HG03045 (cell line): ENCODE results near the gene CD84.
"Not testable (repeated sequence)": the region's sequence is repeated elsewhere in the genome, so short reads cannot be mapped to it uniquely, and the experiment has no call there.

Experiments used
- ATAC-seq: cut with Tn5 transposase; IDR thresholded peaks from one replicate; pipeline ENCODE4 v1.9.1; 2021; ENCODE audit warnings: mild to moderate bottlenecking, moderate library complexity; ENCODE audit not compliant: unreplicated experiment

CD84 gene

DNA sequence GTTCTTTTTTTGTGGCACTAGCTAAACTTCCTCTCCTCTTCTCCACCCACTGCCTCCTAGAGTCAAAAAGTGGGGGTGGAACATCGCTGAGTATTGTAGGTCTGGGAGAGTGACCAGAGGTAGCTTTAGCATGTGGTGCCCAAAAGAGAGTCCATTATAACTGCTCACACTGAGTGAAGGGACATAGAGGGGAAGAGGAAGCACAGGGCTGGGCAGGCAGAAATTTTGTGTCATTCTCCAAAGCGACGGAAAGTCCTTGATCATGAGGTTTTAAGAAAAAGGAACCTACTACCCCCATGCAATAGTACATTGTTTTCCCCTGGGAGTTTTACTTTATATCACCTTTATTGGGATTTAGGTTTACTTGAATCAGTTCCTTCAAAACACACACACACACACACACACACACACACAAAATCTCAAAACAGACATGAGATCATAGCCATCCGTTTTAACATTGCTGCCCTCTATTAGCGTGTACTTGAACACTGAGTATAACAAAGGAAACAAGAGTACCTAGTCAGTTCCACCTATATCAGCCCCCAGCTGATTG lies 4.1 kb downstream of the CD84 start:
- no peak for ATAC-seq

DNA sequence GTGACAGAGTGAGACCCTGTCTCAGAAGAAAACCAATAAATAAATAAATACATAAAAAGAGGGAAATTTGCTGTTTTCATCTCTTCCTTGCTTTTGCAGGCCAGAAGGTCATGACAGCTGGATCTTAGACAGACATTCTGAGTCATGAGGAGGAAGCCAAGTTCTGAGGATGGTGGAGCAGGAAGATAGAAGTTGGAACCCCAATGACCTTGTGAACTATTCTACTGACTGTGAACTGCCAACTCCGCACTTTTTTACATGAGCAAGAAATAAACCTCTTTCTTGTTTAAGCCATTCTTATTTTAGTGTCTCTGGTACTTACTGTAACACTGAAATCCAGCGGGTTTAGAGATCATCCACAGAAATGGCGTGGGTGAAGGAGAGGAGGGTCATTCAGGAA lies 8.5 kb downstream of the CD84 start:
- no peak for ATAC-seq

DNA sequence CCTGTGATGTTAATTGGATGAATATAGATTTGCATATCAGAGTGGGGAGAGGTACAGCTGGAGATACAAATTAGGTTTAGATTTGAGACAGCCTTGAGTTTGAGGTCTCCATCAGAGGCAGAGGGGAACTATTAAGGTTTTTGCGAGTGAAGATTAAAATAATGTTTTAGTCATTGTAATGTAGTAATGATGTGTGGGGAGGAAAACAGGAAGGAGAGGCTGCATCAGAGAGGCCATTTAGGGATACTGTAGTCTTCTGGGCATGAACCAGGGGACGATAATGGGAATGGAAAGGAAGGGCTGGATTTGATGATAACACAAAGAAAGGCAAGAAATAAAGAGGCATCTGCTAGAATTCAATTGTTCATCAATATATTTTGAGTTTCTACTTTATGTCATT lies 9.5 kb downstream of the CD84 start:
- ATAC-seq, result no peak

DNA sequence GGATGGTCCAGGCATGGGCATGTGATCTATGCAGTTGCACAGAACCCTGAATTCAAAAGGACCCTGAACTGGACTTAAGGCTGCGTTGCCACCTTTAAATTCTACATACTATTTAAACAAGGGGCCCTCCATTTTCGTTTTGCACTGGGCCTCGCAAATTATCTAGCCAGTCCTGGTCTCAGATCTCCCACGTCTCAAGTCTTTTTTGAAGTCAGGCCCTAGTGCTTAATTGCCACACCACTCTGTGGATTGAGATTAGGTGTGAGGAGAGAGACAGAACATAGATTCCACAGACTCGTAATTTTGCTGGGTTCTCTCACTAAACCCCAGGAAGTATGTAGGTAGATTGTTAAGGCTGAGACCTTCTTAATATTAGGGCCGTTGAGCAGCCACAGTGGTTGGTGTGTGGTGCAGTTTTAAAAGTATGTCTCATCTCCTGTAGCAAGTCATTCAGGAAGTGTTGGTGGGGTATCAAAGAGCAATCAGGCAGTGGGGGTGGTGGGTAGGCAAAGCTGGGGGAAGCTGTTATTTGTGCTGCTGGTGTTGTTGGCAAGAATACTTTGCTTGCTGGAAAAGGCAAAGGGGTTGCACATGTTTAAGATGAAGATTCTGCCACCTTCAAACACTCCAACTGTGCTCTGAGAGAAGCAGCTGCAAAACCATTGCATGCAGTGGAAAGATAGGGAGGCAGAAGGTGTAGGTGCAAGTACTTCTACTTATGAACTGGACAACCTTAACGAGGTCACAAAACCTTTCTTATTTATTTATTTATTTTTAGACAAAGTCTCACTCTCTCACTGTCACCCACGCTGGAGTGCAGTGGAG lies 11.2 kb downstream of the CD84 start:
- ATAC-seq, result no peak

DNA sequence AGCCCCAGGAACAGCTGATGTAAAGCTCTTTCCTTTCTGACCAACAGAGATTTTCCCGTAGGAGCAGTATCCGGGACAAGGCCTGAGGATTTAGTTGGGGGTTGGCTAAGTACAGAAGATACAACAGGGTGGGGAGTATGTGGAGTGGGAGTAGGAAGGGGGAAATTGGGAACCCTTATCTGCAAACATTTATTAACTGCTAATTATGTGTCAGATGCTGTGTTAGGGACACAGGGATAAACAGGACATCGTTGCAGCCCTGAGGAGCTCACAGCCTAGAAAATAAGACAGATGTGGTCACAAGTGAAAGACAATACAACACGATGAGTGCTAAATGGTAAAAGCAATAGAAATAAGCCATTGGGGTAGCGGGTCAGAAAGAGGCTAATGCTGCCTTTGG lies 12.0 kb downstream of the CD84 start:
- ATAC-seq, result no peak

DNA sequence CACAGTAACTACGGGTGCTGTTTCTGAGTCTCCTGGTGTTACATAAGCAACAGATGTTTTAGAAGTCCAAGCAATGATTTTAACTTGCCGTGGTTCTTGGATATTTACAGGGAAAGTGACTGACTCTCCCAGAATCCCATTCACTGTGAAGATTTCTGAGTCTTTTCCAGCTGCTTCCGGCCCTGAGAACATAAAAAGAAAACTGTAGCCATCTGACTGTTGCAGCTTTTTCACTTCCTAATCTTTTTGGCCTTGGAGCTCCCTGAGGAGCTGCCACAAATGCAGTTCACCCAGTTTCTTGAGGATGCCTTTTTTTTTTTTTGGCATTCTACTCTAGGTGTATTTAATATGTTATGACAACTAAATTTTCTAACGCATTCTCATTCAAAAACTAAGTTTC lies 13.7 kb downstream of the CD84 start:
- no peak for ATAC-seq

DNA sequence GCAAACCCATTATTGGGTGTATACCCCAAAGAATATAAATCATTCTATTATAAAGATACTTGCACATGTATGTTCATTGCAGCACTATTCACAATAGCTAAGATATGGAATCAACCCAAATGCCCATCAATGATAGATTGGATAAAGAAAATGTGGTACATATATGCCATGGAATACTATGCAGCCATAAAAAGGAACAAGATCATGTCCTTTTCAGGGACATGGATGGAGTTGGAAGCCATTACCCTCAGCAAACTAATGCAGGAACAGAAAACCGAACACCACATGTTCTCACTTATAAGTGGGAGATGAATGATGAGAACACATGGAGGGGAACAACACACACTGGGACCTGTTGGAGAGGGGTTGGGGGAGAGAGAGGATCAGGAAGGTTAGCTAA lies 16.1 kb downstream of the CD84 start:
- ATAC-seq, result not testable (repeated sequence)

DNA sequence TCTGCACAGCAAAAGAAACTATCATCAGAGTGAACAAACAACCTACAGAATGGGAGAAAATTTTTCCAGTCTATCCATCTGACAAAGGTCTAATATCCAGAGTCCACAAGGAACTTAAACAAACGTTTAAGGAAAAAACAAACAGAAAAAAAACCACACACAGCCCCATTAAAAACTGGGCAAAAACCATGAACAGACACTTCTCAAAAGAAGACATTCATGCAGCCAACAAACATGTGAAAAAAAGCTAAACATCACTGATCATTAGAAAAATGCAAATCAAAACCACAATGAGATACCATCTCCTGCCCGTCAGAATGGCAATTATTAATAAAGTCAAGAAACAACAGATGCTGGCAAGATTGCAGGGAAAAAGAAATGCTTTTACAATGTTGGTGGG lies 16.6 kb downstream of the CD84 start:
- ATAC-seq, result not testable (repeated sequence)

DNA sequence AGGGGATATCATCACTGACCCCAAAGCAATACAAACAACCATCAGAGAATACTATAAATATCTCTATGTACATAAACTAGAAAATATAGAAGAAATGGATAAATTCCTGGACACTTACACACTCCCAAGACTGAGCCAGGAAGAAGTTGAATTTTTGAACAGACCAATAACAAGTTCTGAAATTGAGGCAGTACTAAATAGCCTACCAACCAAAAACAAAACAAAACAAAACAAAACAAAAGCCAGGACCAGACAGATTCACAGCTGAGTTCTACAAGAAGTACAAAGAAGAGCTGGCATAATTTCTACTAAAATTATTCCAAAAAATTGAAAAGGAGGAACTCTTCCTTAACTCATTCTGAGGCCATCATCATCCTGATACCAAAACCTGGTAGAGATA lies 18.5 kb downstream of the CD84 start:
- ATAC-seq, result no peak

DNA sequence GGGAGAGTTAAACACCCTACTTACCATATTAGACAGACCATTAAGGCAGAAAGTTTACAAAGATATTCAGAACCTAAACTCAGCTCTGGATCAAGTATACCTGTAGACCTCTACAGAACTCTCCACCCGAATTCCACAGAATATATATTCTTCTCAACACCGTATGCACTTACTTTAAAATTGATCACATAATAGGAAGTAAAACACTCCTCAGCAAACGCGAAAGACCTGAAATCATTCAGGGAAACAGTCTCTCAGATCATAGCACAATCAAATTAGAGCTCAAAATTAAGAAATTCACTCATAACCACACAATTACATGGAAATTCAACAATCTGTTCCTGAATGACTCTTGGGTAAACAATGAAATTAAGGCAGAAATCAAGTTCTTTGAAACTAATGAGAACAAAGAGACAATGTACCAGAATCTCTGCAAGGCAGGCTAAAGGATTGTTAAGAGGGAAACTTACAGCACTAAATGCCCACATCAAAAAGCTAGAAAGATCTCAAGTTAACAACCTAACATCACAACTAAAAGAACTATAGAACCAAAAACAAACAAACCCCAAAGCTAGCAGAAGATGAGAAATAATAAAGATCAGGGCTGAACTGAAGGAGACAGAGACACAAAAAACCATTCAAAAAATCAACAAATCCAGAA lies 19.1 kb downstream of the CD84 start:
- ATAC-seq, result no peak

DNA sequence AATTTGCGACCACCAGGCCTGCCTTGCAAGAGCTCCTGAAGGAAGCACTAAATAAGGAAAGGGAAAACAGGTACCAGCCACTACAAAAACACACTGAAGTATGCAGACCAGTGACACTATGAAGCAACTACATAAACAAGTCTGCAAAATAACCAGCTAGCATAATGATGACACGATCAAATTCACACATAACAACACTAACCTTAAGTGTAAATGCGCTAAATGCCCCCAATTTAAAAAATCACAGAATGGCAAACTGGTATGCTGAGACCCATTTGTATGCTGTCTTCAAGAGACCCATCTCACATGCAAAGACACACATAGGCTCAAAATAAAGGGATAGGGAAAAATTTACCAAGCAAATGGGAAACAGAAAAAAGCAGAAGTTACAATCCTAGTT lies 19.9 kb downstream of the CD84 start:
- not testable (repeated sequence) for ATAC-seq

DNA sequence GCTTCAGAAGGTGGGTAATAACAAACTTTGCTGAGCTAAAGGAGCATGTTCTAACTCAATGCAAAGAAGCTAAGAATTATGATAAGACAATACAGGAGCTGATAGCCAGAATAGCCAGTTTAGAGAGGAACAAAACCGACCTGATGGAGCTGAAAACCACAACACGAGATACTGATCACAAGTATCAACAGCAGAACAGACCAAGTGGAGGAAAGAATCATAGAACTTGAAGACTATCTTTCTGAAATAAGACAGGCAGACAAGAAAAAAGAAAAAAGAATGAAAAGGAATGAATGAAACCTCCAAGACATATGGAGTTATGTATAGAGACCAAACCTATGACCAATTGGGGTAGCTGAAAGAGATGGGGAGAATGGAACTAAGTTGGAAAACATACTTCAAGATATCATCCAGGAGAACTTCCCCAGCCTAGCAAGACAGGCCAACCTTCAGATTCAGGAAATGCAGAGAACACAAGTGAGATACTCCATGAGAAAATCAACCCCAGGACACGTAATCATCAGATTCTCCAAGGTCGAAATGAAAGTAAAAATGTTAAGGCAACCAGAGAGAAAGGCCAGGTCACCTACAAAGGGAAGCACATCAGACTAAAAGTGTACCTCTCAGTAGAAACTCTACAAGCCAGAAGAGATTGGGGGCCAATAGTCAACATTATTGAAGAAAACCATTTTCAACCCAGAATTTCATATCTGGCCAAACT lies 20.5 kb downstream of the CD84 start:
- ATAC-seq, result no peak

DNA sequence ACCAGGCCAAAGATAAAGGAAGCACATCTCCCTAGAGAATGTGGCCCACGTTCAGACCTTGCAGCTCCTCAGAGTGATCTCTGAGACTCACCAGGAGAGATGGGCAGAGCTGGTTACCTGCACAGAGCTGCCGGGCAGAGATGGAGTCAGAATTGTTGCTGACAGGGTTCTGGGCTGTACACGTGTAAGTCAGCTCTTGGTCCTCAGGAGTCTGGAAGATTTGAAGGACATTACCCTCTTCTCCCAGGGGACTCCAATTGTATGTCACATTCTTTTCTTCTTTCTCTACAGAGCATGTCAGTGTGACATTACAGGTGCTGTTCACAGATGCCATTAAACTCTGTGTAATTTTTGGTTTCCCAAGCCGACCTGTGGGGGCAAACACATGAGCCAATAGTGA lies 25.5 kb downstream of the CD84 start:
- ATAC-seq, result no peak

DNA sequence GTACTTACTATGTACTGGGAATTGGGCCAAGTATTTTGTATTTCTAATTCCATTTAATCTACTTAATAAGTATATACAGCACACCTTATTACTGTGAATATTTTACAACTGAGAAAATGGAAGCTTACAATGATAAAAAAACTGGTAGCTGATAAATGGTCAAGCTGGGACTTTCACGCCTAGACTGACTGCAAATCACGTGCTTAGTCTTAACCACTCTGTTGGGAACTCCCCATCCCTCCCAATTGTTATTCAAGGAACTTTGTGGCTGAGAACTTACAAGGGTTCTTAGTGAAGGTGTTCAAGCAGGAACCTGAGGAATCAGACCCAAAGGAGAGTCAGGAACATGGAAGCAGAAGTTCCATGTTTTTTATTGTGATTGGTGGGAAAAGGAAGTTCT lies 26.9 kb downstream of the CD84 start:
- no peak for ATAC-seq

DNA sequence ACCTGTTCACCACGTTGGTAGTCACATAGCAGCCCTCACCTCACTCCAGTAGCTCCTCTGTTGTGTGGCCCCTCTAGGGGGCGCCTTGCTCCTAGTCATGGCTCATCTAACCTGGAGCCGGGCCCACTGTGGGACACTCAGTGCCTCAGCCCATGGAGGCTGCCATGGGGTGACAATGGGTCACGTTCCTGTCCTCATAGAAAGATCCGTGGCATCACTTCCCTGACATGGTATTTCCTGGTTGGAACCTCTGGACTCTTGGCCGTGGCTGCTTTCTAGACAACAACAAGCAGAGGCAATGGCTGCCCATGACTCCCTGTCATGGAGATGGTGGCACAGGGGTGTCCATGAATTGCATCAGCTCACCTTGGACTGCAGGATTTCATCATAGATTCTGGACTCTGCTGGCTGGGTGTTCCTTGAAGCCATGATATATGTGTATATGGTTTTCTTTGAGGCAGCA lies 28.7 kb downstream of the CD84 start:
- ATAC-seq, result no peak

DNA sequence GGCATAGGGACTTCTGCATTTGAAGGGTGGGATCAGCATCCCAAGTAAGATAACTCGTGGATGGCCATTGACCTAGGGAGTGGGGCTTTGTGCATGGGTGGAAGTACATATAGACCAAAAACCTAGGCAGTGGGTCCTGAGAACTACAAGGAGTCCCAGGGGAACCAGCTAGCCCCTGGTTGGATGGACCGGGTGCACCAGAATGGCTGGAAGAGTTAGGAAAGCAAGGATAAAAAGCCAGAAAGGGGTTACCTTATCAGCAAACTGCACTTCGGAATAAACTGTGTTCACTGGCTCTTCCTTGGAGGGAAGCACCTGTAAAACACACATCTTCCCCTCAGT lies 29.7 kb downstream of the CD84 start:
- no peak for ATAC-seq

DNA sequence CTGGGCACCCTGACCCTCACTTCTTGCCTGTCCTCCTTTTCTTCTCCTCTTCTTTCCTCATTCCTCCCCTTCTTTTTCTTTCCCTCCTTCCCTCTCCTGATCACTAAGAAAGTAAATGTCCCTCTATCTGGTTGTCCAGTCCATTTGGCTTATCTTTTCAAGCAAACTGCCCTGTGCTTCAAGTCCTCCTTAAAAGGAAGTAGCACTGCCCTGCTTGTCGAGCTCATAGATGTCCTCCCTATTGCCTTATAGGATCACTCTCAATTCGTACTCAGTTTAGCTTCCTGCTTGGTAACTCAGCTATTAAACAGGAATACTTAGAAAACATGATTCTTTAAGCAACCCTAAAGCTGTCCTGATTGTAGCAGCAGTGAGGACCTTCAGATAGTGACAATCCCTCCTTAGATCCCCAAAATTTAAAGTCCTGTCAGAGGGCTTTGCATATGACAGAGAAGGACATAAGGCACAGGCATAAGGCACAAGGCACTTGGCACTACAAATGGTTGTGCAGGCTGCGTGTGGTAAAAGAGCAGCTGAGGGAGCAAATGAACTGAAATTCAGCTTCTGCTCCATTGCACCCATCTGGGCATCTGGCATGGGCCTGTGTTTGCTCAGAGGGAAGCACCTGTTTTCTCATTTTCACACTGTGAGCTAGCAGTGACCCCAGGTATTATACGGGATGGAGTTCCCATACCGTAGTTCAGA lies 30.2 kb downstream of the CD84 start:
- ATAC-seq, result peak; percentile 50

DNA sequence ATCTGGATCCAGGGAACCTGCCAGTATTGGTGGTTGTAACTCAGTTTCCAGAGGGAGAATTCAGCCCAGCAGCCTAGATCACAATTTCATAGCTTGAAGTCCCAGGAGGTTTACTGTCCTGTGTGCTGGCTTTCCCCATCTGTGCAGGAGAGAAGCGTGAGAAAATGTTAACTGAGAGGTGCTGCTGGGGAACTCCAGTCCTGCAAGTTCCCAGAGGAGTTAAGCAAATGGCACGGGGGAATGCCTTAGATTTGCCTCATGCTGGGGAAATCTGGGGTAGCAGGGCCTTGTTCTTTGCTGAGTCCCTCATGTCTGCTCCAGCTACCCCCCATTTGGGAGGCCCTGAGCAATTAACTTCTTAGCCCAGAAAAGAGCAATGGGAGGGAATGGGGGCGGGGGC lies 31.1 kb downstream of the CD84 start:
- no peak for ATAC-seq

DNA sequence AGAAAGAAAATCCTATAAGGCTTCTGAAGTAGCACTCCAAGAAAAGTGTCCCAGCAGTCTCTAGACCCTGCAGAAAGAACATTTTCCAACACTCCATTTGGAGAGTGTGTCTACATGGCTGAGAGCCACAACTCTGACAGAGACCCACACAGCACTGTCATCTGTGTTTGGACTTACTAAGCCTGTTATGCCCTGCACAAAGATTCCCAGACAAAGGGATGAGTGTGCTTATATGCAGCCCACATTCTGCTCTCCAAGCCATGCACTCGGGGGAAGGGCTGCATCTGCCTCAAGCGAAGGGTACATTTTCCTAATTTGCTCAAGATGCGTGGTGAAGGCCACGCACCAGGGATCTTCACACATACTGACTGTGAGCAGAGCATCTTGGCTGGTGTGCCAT lies 31.9 kb downstream of the CD84 start:
- no peak for ATAC-seq

DNA sequence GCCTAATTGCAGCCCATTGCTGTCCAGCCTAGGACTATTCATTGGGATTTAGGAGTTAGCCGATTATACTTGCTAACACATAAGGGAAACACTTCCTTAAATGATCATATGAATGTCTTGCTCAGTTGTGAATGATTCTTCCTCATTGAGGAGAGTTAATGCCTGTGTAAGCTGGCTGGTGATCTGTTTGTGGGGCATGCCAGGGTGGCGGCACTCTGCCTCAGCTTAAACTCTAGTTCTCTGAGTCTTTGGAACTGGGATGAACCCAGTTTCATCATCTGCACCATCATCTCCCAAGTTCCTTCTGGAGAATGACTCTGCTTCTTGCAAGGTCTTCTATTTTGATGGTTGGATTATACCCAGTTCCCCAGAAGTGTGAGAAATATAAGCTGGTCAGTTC lies 32.4 kb downstream of the CD84 start:
- ATAC-seq, result no peak

DNA sequence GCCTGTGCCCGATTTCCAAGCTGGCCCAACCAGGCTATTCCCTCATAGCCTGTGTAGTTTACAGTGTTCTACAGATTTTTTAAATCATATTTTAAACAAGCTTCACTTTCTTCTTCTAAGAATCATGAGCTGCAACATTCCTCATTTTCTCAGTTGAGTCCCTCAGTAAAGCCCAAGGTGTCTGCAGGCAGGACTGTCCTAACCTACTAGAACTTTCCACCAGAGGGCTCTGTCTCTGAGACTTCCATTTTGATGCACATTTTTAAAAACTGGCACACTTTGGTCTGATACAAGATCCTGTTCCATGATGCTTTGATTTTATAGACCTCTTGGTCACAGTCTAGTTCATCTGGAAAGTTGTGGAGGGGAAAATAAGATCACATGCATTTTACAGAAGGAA lies 34.6 kb downstream of the CD84 start:
- no peak for ATAC-seq
